Ectodermal cell (in vitro differentiated cells): Measurements from ENCODE around the gene CPOX. TPM values are rescaled to one million over a fixed set of nuclear protein-coding genes. Genes with fewer than 3 reads are reported as not detected.
"Not testable (repeated sequence)": the region's sequence is repeated elsewhere in the genome, so short reads cannot be mapped to it uniquely, and the experiment has no call there.

Experiments used
- H3K27ac ChIP-seq: 2 replicates; pipeline ENCODE4 v1.7.0; 2013; ENCODE audit warnings: mild to moderate bottlenecking, low read depth, low read length; ENCODE audit not compliant: insufficient read depth, poor library complexity, severe bottlenecking
- H3K27me3 ChIP-seq: 2 replicates; pipeline ENCODE4 v1.7.0; 2013; ENCODE audit warnings: mild to moderate bottlenecking, low read length; ENCODE audit not compliant: insufficient read depth, control insufficient read depth, poor library complexity, severe bottlenecking
- H3K36me3 ChIP-seq: one replicate; pipeline ENCODE4 v1.7.0; 2013; ENCODE audit warnings: low read length; ENCODE audit not compliant: control insufficient read depth, insufficient read depth
- H3K4me1 ChIP-seq: one replicate; pipeline ENCODE4 v1.7.0; 2013; ENCODE audit warnings: low read length; ENCODE audit not compliant: control insufficient read depth, insufficient read depth
- H3K4me3 ChIP-seq: 2 replicates; pipeline ENCODE4 v1.7.0; 2013; ENCODE audit warnings: low read depth, low read length, control low read depth; ENCODE audit not compliant: insufficient read depth
- H3K9me3 ChIP-seq: 2 replicates; pipeline ENCODE4 v1.7.0; 2013; ENCODE audit warnings: mild to moderate bottlenecking, low read length, moderate library complexity; ENCODE audit not compliant: control insufficient read depth
- WGBS, 2 experiments: methylation state at CpG; one replicate each; pipeline ENCODE4 v1.1.7; 2013; ENCODE audit warnings: missing lambda C conversion rate in 2 of 2; 5-methylcytosine and 5-hydroxymethylcytosine counted together
- polyA plus RNA-seq, 4 experiments: library from polyadenylated mRNA; stranded (reverse); fragments of 50-300 nt; gene quantifications; one replicate each; pipeline ENCODE4 v1.2.3, GENCODE V29; 2013

CPOX gene
- polyA plus RNA-seq (2013, experiment 1 of 4): 26.9 TPM
- 22.4 TPM for polyA plus RNA-seq (2013, experiment 2 of 4)
- 20.0 TPM for polyA plus RNA-seq (2013, experiment 3 of 4)
- polyA plus RNA-seq (2013, experiment 4 of 4): 20.9 TPM

GRCh38 chr3:98593046-98593936 lies at the start of gene CPOX:
Gene CPOX, minus strand, starts transcription at chr3:98593611. Its CDS starts 107 bp downstream, at chr3:98593504.
- H3K9me3 ChIP-seq: no peaks in the 10 kb centered on the region
- peak within 1 kb of the TSS; percentile 61 for H3K27ac ChIP-seq
- WGBS, 2 experiments: 0% methylated on average over 84 of the region's 84 CpGs
- no peaks in the 10 kb centered on the region for H3K36me3 ChIP-seq
- H3K27me3 ChIP-seq: no peaks in the 10 kb centered on the region
- H3K4me3 ChIP-seq: peak within 1 kb of the TSS; percentile 73
- H3K4me1 ChIP-seq: peaks cover 4% of the 10 kb centered on the region

- 91 to 96% methylated on average over 5 to 8 of the region's 9 CpGs for WGBS, 2 experiments
- not testable (repeated sequence) for H3K36me3 ChIP-seq
These were observed 49.4 kb upstream of the CPOX start for GRCh38 chr3:98642769-98643168.

GRCh38 chr3:98641756-98642155 lies 48.3 kb upstream of the CPOX start:
- H3K27me3 ChIP-seq, H3K9me3 ChIP-seq, H3K4me1 ChIP-seq, H3K4me3 ChIP-seq, H3K36me3 ChIP-seq, H3K27ac ChIP-seq: not testable (repeated sequence)
- WGBS, 2 experiments: 76 to 85% methylated on average over 2 of the region's 2 CpGs

More at GRCh38 chr3:98642769-98643168, 49.4 kb upstream of the CPOX start:
- not testable (repeated sequence) for H3K27ac ChIP-seq, H3K9me3 ChIP-seq, H3K27me3 ChIP-seq, H3K4me1 ChIP-seq, H3K4me3 ChIP-seq

GRCh38 chr3:98638515-98638914 lies 45.1 kb upstream of the CPOX start:
- not testable (repeated sequence) for H3K4me1 ChIP-seq, H3K36me3 ChIP-seq, H3K27me3 ChIP-seq, H3K4me3 ChIP-seq, H3K27ac ChIP-seq, H3K9me3 ChIP-seq
- WGBS, 2 experiments: 100% methylated on average over 1 of the region's 2 CpGs

- Histone ChIP-seq H3K4me1 (no peaks in the 10 kb centered on the region), H3K27ac (no peak overlapping the region), H3K36me3 (no peaks in the 10 kb centered on the region), H3K4me3 (no peak overlapping the region), H3K9me3 (no peaks in the 10 kb centered on the region), H3K27me3 (no peaks in the 10 kb centered on the region)
- WGBS, 2 experiments: 80 to 87% methylated on average over 3 of the region's 3 CpGs
These were observed 37.0 kb upstream of the CPOX start for GRCh38 chr3:98630416-98630815.

GRCh38 chr3:98628317-98628716 lies 34.9 kb upstream of the CPOX start:
- Histone ChIP-seq H3K4me1 (no peaks in the 10 kb centered on the region), H3K9me3 (no peaks in the 10 kb centered on the region), H3K4me3 (no peak overlapping the region)

GRCh38 chr3:98626151-98626550 lies 32.7 kb upstream of the CPOX start:
- Histone ChIP-seq H3K27me3 (no peaks in the 10 kb centered on the region), H3K9me3 (no peaks in the 10 kb centered on the region), H3K4me1 (no peaks in the 10 kb centered on the region), H3K4me3 (no peak overlapping the region), H3K36me3 (no peaks in the 10 kb centered on the region), H3K27ac (no peak overlapping the region)
- WGBS, 2 experiments: 90 to 94% methylated on average over 4 of the region's 4 CpGs

More at GRCh38 chr3:98628317-98628716, 34.9 kb upstream of the CPOX start:
- Histone ChIP-seq H3K36me3 (no peaks in the 10 kb centered on the region), H3K27ac (no peak overlapping the region), H3K27me3 (no peaks in the 10 kb centered on the region)

- H3K4me1 ChIP-seq: no peaks in the 10 kb centered on the region
- WGBS, 2 experiments: 77 to 85% methylated on average over 3 of the region's 3 CpGs
These were observed 30.3 kb upstream of the CPOX start for GRCh38 chr3:98623572-98624280.

GRCh38 chr3:98617841-98618240 lies 24.4 kb upstream of the CPOX start:
- WGBS, 2 experiments: 94 to 100% methylated on average over 2 of the region's 2 CpGs
- no peak overlapping the region for H3K27ac ChIP-seq
- H3K4me1 ChIP-seq: no peaks in the 10 kb centered on the region
- no peaks in the 10 kb centered on the region for H3K9me3 ChIP-seq
- no peaks in the 10 kb centered on the region for H3K36me3 ChIP-seq
- no peak overlapping the region for H3K4me3 ChIP-seq
- no peaks in the 10 kb centered on the region for H3K27me3 ChIP-seq

More at GRCh38 chr3:98623572-98624280, 30.3 kb upstream of the CPOX start:
- H3K27me3 ChIP-seq: no peaks in the 10 kb centered on the region
- H3K9me3 ChIP-seq: no peaks in the 10 kb centered on the region
- no peaks in the 10 kb centered on the region for H3K36me3 ChIP-seq
- H3K27ac ChIP-seq: no peak overlapping the region
- H3K4me3 ChIP-seq: no peak overlapping the region

GRCh38 chr3:98613616-98614015 lies 20.2 kb upstream of the CPOX start:
- 94% methylated on average over 4 of the region's 4 CpGs for WGBS, 2 experiments
- Histone ChIP-seq H3K36me3 (no peaks in the 10 kb centered on the region), H3K4me3 (no peak overlapping the region), H3K4me1 (no peaks in the 10 kb centered on the region), H3K9me3 (no peaks in the 10 kb centered on the region), H3K27ac (no peak overlapping the region), H3K27me3 (no peaks in the 10 kb centered on the region)
